ENCODE measurements around the gene BUB1.
"Not testable (repeated sequence)": the region's sequence is repeated elsewhere in the genome, so short reads cannot be mapped to it uniquely, and the experiment has no call there.

DNA sequence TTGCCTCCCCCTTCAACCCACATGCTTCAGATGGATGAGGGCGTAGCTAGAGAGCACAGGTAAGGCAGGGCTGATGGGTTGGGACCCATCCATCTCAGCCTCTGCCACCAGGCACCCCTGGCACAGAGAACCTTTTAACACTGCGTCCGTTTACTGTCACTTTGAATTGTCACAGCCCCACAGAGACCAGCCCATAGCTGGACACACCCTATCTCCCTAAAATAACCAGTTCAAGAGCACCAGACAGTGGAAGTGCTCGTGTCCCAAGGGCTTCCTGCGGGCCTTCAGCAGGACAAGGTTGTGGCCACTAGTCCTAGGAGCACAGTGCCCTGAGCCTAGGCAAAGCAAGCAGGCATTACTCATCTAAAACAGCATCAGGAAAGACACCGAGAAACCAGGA, 20.4 kb upstream of the BUB1 start:
- TF ChIP-seq, protein P1, sequence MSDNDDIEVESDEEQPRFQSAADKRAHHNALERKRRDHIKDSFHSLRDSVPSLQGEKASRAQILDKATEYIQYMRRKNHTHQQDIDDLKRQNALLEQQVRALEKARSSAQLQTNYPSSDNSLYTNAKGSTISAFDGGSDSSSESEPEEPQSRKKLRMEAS (CRISPR knock-in tag; IDR thresholded peaks at IDR 0.05) = not testable (repeated sequence)
- not testable (repeated sequence) for TF ChIP-seq KLF13 (tag; IDR thresholded peaks at IDR 0.05; ENCODE audit: borderline replicate concordance, low read depth); RCOR1 (IDR thresholded peaks at IDR 0.05; ENCODE audit: borderline replicate concordance in 1 of 2, low read depth in 2 of 2, low read length in 2 of 2); CTCF (IDR thresholded peaks at IDR 0.05 in 2 of 3, conservative IDR thresholded peaks at IDR 0.05 in 1 of 3; ENCODE audit: insufficient read depth in 2 of 3, low read depth in 1 of 3, low read length in 3 of 3); USF1 (CRISPR knock-in tag; IDR thresholded peaks at IDR 0.05)

Measured in K562 (cell line).